HG03060 (cell line): ENCODE data around the gene UIMC1.

Source experiments
- ATAC-seq: cut with Tn5 transposase; IDR thresholded peaks from one replicate; pipeline ENCODE4 v1.9.1; 2021; ENCODE audit warnings: low read depth, moderate number of reproducible peaks; ENCODE audit not compliant: unreplicated experiment

Gene UIMC1

DNA sequence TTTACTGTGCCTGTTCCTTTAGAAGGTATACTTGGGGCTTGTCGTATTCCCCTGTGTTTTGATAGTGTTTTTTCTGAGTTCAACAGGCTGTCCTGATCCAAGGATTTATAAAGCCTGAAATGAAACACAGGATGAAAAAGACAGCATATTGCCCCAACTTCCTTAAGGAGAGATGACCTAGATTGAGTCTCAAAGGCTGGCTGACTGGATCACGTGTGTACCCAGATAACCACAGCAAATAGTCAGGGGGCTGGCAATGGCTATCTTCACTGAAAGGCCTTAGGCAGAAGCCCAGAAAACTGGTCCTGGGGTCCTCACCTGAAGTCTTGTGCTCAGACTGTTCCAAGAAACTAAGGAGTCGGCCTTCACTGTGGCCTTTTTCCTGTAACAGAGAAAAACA lies 99.8 kb downstream of the UIMC1 start:
- no peak for ATAC-seq

DNA sequence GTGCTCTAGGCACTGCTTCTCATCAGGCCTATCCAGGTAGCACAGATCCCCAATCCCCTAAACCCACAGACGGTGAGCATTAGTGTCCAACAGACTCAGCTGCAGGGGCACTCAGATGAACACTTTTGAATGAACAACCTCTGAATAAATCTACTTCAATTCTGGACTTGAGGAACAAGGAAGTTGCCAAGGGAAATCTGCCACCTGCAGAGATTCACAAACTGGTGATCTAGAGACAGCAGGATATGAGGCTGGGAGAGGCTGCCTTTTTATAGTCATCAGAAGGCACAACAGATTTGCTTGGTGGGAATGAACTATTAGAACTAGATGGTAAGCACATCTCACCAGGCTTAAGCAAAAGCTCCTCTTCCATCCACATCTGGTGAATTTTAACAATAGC lies 100.5 kb downstream of the UIMC1 start:
- ATAC-seq, result no peak

DNA sequence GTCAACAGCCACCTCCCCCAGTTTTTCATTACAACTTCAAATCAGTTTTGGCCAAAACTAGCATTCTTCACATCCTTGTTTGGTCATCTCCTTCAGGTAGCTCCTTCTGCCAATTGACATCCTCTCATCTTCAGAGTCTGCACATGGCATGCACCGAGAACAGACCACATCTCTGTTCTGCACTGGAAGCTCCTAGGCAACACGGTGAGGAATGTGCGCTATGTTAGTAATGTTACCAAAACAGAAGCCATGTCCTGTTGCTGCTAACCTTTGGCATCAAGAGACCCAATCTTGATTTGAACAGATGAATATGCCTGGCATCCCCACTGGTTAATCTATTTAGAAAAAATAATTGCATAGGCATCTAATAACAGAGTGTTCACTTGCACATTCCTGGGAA lies 102.3 kb downstream of the UIMC1 start:
- ATAC-seq, result no peak

DNA sequence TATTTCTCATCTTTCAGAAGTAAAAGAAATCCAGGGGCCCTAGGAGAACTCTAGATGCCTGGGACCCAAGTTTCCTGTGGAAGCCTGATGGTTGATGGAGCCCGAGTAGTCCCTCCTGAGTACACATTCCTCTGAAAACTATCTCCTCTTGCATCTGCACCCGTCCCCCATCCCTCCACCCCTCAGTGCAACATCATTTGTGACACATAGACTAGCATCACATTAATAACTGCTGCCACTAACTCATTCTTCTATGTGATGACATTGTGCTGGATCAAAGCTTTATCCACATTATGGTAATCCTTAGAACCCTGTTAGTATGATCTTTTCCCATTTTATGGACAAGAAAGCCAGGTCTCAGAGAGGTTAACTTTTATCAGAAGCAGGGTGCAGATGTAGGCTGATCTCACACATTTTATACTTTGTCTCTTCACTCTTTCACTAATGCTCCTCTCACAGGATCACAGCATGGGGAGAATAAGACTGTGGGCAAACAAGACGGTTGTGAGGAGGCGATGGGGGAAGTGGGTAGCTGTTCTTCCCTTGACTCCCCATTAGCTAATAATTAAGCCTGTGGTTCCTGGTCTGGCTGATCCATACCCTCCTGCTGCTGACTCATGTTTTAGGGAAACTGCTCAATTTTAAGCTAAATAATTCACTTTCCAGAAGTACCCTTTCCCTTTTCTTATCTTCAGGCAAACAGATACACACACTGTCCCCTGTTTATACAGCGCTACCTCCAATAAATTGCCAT lies 103.5 kb downstream of the UIMC1 start:
- no peak for ATAC-seq

DNA sequence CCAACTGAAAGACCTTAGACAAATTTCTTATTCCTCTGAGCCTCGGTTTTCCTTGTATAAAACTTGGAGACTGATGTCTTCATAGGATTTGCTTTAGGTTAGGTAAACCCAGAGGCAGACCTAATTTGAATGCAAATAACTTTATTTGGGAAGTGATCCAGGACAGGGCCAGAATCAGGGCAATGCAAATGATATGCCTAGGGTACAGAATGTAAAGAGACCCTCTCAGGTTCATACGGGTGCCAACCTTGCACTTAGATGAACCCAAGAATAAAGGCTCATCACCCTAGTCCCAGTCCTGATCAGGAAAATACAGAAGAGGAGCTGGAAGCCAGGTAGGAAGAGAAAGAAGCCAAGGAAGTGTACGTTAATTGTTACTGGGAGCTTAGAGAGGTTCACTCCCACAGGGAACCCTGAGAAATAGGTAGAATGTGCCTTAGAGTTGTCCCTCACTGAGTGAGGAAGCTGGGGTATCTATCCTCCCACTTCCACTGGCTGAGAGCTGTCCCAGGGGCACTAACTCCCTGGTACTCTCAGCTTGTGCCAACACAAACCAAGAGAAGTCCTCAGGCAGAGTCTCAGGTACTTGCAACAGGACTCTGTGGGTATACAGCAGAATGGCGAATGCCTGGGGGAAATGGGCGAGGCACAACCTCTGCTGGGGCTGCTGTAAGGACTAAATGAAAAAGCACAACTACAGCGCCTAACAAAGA lies 104.3 kb downstream of the UIMC1 start:
- no peak for ATAC-seq

DNA sequence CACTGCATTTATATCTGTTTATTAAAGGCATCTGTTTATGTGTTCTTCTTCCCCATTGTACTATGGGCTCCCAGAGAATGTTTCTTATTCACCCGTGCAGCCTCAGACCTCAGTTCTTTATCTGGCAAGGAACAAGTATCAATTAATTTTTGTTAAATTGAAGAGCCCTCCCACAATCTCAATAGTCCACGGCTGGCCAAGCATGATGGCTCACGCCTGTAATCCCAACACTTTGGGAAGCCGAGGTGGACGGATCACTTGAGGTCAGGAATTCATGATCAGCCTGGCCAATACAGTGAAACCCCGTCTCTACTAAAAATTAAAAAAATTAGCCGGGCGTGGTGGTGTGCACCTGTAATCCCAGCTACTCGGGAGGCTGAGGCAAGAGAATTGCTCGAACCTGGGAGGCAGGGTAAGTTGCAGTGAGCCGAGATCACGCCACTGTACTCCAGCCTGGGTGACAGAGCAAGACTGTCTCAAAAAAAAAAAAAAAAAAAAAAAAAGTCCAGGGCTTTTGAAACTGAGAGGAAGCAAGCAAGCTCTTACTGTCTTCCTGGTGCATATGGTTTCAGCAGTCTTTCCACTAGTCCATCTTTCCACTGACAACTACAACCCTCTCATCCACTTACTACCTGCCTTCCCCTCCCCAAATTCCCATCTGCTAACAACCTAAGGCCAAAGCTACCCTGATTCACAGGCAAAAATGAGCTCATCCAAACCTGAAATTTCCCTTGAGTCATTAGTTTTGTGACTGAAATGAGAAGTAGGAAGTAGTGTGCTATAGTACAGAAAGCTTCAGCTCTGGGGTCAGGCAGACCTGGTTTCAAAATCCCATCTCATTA lies 105.1 kb downstream of the UIMC1 start:
- no peak for ATAC-seq

DNA sequence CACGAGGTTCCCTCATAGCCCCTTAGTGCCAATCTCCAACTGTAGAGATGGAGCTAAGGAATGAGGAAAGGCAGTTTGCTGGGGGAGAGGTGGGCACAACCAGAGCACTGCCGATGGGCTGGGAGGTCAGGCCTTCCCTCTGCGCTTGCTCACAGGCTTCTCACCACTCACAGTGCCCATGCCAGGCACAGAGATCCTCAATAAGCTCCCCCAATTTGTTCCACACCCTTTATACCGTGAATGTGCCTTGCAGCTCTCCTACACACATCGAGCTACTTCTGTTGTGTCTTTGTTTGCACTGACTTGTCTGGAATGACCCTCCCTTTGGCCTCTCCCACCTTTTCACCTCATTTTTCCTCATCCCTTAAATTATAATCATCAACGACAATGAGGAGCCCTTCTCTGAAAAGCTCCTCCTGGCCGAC lies 105.8 kb downstream of the UIMC1 start:
- ATAC-seq, result no peak

DNA sequence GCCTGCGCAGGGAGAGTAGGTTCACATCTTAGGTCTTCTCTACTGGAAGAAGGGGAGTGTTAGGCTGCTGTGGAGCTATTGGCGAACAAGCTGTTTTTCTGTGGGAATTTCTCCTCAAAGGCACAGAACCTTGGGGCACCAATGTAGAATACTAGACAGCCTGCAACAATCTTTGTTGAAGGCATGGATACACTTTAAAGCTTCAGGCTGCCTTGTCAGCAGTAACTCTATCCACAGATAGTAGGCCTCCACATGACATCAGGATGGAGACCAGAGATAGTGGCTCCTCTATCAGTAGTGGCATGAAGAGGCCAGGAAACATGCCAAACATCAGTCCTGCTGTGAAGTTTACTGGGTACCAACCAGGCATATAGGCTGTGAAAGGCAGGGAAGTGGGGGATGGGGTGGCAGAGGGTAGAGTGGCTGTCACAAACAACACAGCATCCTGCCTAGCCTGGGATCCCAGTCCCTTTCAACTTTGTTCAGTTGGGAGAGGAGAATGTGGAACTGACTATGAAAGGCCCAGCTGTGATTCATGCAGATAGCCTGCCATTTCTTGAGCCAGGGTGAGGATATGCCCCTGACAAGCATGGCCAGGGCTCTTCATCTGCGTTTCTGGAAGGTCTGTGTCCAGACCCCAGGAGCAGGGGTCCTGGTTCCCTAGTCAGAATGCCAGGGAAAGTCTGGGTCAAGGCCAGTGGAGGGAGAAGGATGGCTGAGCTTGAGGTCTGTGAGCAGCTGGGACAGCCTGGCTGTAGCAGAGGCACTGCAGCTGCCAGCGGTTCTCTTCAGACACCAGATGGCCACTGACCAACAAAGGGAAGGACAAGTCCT lies 106.4 kb downstream of the UIMC1 start:
- ATAC-seq, result no peak

DNA sequence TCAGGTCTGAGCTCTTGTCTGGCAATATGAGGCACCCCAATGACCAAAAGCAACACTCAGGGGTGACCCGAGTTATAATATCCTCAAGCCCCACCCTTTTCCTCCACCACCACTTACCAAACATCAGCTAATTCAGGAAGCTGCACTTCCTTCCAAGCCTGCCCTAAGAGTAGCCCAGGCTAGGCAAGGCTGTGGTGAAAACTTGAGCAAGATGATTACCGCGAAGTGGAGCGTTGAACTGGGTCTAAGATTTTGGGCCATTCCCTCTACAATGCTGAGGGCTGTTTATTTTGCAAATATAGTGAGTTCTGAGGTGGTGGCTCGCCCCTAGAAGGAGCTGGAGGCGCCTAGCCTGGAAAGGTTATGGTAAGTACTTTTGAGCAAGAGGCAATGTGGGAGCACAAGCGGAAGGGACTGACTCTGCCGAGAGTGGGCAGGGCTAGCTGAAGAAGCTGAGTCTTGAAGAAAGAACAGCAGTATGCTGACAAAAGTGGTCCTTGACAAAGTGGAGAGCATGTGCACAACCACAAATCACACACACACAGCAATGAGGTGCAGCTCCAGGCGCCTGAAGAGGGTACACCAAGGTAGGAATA lies 107.2 kb downstream of the UIMC1 start, which contains the start of gene HK3:
TSS of gene HK3 (minus strand) at position 51 of the 596 bp plus-strand sequence. CDS start 3,187 bp downstream, outside the sequence.
- no peak for ATAC-seq

DNA sequence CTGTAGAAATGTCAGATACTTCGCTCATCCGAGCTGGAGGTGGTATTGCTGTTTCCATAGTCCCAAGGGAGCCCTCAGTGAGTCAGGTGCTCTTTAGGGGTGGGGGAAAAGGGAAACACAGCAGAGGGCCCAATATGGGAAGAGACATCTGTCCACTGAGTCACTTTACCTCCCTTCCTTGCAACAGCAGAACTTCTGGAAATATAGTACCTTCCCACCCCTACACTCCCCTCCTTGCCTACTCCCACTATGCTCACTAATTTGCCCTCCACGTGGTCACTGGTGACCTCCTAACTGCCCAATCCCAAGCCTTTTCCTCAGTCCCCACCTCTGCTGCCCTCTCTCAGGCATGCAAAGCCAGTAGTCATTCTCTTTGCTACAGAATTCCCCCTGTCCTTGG lies 109.3 kb downstream of the UIMC1 start:
- no peak for ATAC-seq

DNA sequence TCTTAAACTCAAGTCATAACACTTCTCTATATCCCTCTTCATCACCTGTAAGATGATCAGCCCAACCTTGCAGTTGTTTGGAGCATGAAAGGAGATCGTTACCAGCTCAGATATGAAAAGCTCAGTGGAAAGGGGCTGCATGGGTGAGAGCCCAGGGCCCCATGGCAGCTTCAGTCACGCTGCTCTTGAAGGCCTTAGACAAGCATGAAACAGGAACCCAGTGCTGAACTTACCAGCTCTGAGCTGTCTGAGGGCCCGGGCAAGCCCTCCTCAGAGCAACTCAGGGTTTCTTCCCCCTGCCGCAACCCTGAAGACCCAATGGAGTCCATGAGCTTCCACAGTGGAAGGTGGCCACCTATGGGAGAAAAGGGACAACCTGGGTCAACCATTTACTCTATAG lies 110.7 kb downstream of the UIMC1 start:
- ATAC-seq, result no peak

DNA sequence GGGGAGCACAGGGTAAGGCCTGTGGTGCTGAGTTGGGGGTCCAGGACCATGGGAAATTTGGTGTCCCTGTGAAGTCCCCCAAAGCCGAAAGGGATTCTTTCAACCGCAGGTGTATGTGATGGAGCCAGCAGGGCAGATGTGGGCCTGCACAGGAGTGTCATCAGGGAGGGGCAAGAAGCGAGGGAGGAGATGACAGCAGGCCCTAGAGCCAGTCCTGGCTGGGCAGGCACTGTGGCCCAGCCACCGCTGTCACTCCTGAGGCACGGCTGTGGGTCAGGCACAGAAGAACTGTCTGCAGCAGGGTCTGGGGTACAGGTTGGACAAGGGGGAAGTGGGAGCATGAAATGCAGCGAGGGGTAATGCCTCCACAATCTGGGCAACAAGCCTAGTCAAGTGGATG lies 112.3 kb downstream of the UIMC1 start:
- ATAC-seq, result no peak

DNA sequence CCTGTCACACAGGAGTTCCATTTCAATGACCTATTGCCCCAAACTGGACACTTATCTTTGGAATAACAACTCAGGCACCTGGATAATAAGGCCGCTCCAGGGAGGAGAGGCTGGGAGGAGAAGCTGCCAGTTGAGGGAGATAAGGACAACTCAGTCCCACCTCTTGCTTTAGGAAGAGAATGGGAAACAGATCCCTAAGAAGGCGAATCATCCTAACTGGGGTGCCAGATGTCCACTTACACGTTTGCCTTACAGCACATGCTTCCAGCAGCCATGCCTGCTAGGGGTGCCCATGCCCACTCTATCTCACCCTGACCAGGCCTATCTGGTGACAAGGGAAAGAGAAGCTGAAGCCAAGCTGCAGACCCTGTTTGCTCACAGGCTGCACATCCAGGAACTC lies 113.9 kb downstream of the UIMC1 start:
- no peak for ATAC-seq

DNA sequence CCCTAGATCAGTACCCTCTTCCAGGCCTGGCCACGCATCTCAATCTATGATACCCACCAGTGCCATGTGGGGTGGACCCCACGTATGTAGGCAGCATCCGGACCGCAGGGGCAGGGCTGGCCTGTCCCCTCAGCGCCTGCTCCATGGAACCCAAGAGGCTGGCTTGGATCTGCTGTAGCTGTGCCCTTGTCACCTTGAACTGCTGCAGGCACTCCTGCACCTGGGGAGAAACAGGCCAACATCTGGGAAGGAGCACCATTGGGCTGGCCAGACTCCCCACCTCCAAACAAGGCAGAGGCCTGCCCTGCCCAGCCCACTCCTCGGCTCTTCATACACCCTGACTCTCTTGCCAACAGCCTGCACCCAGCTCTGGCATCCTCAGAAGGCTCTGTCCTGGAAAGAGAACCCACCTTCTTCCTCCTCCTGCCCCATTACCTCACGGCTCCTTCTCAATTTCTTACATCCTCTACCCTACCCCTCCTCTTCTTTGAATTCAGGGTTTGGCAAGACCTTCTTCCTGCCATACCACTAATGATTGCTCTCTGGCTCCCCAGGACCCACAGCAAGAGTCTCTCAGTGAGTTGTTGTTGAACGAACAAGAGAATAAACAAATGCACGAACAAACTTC lies 115.1 kb downstream of the UIMC1 start:
- ATAC-seq, result no peak

DNA sequence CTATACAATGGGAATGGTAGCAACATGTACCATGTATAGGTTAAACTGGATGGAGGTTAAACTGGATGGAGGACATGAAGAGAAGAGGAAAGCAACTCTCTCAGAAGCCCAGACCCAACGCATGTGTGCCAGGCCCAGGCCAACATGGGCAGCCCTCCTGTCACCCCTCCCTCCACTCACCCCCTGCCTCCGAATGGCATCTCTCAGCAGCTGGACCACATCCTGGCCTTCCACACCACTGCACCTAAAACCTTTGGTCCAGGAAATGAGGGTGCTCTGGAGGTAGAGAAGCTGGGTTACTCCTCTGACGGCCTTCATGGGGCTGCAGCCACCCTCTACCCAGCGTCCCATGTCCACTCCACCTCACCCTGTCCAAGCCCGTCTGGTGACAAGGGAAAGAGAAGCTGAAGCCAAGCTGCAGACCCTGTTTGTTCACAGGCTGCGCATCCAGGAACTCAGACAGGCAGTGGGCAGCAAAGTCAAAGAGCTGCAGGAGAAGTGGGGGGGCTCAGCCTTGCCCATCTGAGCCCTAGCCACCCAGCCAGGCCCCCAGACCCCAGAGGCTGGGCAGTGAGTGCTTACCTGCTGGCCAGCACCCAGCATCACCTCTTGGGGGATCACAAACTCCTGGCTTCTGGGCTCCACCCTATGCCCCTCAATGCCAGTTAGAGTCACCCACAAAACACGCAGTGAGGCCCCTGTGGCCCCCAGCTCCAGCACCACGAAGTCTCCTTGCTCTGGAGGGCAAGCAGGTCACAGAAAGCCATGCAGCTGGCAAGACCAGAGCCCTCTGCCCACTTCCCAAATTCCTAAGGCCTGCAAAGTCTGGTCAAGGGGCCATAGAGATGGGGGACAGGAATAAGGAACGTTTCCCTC lies 115.9 kb downstream of the UIMC1 start:
- no peak for ATAC-seq

DNA sequence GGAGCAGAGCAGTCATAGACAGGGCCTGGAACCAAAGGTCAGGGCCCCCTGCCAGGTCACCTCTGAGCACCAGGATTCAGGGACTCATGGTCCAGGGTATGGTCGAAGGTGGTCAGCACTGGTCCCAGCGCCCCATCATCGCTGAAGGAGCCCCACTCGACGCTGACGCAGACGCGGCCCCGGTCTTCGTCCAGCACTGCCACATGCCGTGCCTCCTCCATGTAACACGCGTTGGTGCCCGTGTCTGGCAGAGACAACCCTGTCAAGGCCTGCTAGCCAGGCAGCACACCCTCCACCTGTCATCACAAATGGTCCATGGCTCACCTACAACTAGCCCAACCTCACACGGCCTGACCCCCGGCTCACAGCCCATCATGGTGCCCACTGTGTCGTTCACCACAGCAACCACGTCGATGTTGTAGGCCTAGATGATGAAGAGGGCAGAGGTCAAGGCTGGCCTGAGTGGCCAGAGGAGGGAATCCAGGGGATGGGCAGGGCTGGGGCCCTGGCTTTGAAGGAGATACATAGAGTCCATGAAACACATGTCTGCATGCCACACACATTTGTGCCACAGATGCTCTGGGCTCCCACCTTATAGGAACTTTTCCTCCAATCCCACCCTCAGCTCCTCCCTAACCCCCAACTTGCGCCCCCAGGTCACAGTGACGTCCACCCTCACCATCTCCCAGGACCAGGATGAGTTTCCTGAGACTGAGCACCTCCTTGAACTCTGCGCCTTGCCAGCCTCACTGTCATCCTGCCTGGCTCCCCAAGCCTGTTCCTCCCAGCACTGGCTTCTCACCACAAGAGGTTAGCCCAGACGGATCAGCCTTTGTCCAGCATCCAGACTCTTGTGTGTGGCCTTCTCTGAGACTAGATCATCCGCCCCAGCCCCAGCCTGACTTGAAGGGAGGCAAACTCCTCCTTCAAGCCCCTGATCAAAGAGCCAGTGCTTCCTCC lies 117.0 kb downstream of the UIMC1 start:
- no peak for ATAC-seq

DNA sequence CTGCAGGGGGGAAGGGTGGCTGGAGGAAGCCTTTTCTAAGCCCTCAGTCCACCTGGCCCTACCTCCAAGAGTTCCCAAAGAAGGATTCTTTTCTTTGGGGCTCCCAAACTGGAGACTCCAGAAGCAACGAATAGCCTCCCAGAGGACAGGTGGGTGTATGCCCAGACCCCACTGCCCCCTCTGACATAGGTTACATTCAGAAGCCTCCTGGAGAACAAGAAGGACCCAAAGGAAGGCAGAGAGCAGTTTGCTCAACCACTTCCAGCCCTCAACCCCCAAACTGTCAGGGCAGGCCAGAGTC lies 117.8 kb downstream of the UIMC1 start:
- no peak for ATAC-seq
